GM12878 (cell line): ENCODE measurements around the gene ZSWIM6. TPM values are rescaled to one million over a fixed set of nuclear protein-coding genes. Genes with fewer than 3 reads are reported as not detected.

Experiments
- ATAC-seq: fragments of 200-7000 bp; cut with Tn5 transposase; 3 replicates; pipeline ENCODE4 v1.9.1; 2020; ENCODE audit warnings: mild to moderate bottlenecking, moderate library complexity
- BruUV-seq: library from RNA; stranded (reverse); fragments of 400-500 nt; replicated peaks from 2 replicates; lab custom pipeline; 2021; lab: Mats Ljungman, UMichigan
- CTCF ChIA-PET: fragments of 300-600 bp; sonication (Branson Sonifier 250); formaldehyde crosslinking; extraction: SDS; loops from one replicate; lab custom pipeline; 2021; ENCODE audit warnings: inconsistent platforms; lab: Yijun Ruan, JAX
- POLR2A ChIA-PET: fragments of 350-600 bp; formaldehyde crosslinking; extraction: SDS; loops from one replicate; lab custom pipeline; 2021; ENCODE audit warnings: inconsistent platforms; lab: Charles Lee
- RAD21 ChIA-PET: fragments of 300-600 bp; sonication (Branson Sonifier 250); formaldehyde crosslinking; loops from one replicate; lab custom pipeline; 2023; ENCODE audit warnings: antibody characterized with exemption; ENCODE audit not compliant: unreplicated experiment; lab: Charles Lee
- SMC1A ChIA-PET: fragments of 300-600 bp; sonication (Branson Sonifier 250); formaldehyde crosslinking; loops from one replicate; lab custom pipeline; 2023; ENCODE audit not compliant: unreplicated experiment, uncharacterized antibody; lab: Charles Lee
- DNase-seq: peaks from one replicate; pipeline ENCODE4 v3.0.0-alpha.2; 2011; ENCODE audit warnings: low read depth, low spot score
- FAIRE-seq: peaks from 3 replicates; lab custom pipeline; 2011; peaks lifted over from hg19 to GRCh38; lab: Jason Lieb, UNC
- H2AFZ ChIP-seq: 2 replicates; pipeline ENCODE4 v1.6.0; 2011; ENCODE audit warnings: low read depth, low read length, control low read depth; ENCODE audit not compliant: control insufficient read depth
- H3K27ac ChIP-seq: 2 replicates; pipeline ENCODE4 v1.5.1; 2011; ENCODE audit warnings: control low read depth; ENCODE audit not compliant: control insufficient read depth, insufficient read depth
- H3K27me3 ChIP-seq, 2 experiments: replicated peaks in 1 of 2; 2 replicates each; pipeline versions ENCODE4 v1.6.0 to v1.6.1; 2011; ENCODE audit warnings: low read length in 1 of 2; ENCODE audit not compliant: control insufficient read depth in 2 of 2, insufficient read depth in 2 of 2
- H3K36me3 ChIP-seq, 2 experiments: 2 replicates each; pipeline ENCODE4 v1.5.1; 2011; ENCODE audit warnings: low read length in 1 of 2; ENCODE audit not compliant: control insufficient read depth in 2 of 2, insufficient read depth in 2 of 2
- H3K4me1 ChIP-seq: 2 replicates; pipeline ENCODE4 v1.6.1; 2011; ENCODE audit warnings: mild to moderate bottlenecking, low read length, moderate library complexity, mixed read lengths; ENCODE audit not compliant: control insufficient read depth, insufficient read depth
- H3K4me2 ChIP-seq: 2 replicates; pipeline ENCODE4 v1.6.0; 2011; ENCODE audit warnings: control low read depth; ENCODE audit not compliant: control insufficient read depth, insufficient read depth
- H3K4me3 ChIP-seq: fragments of 200-600 bp; sonication (generic); 2 replicates; pipeline ENCODE4 v1.5.1; 2016
- H3K79me2 ChIP-seq: 2 replicates; pipeline ENCODE4 v1.6.0; 2011; ENCODE audit warnings: low read length; ENCODE audit not compliant: control insufficient read depth, insufficient read depth
- H3K9ac ChIP-seq: 2 replicates; pipeline ENCODE4 v1.8.0; 2011; ENCODE audit warnings: low read length, control low read depth, mixed read lengths; ENCODE audit not compliant: control insufficient read depth, insufficient read depth
- H3K9me3 ChIP-seq: replicated peaks from 3 replicates; pipeline ENCODE4 v1.5.1; 2011; ENCODE audit warnings: mild to moderate bottlenecking, low read length; ENCODE audit not compliant: control insufficient read depth, insufficient read depth
- H4K20me1 ChIP-seq: 2 replicates; pipeline ENCODE4 v1.6.0; 2011; ENCODE audit not compliant: control insufficient read depth, insufficient read depth
- CEBPB ChIP-seq, 2 experiments: fragments of 150-350 bp in 1 of 2; IDR thresholded peaks; 2 replicates each; pipeline ENCODE4 v1.6.1; 2012 to 2014; ENCODE audit warnings: low read depth in 2 of 2, low read length in 2 of 2, borderline replicate concordance in 1 of 2, inconsistent platforms in 1 of 2
- CREB1 ChIP-seq: IDR thresholded peaks from 2 replicates; pipeline ENCODE4 v1.6.1; 2012; ENCODE audit warnings: low read depth, mild to moderate bottlenecking, inconsistent platforms
- WGBS: methylation state at CpG from one replicate; pipeline ENCODE4 v1.1.6; 2016; ENCODE audit warnings: low lambda C conversion rate; ENCODE audit not compliant: insufficient replicate concordance, insufficient coverage; ENCODE audit errors: missing lambda C conversion rate; 5-methylcytosine and 5-hydroxymethylcytosine counted together
- in situ Hi-C: fragments of 300-500 bp; cut with MboI; formaldehyde crosslinking; loops from 9 replicates; pipeline ENCODE4 v1.14.3; 2018; ENCODE audit warnings: mixed read lengths
- intact Hi-C: fragments of 100-400 bp; cut with micrococcal nuclease; formaldehyde crosslinking; loops from one replicate; pipeline ENCODE4 v1.14.2; 2022; ENCODE audit not compliant: unreplicated experiment
- polyA plus RNA-seq, 11 experiments: library from polyadenylated mRNA; depleted of rRNA in 4 of 11; unstranded in 6 of 11; stranded (reverse) in 5 of 11; fragments of >200 nt; fragmentation: Nextera tagmentation in 4 of 11; fragmentation: Illumina TruSeq in 1 of 11; extraction: Ambion mirVana in 4 of 11; extraction: Trizol in 1 of 11; gene quantifications; 1 replicate in 1 of 11; 2 replicates in 10 of 11; pipeline versions ENCODE4 v1.2.1 to v1.2.3, GENCODE V29; 2011 to 2016; ENCODE audit warnings: inconsistent platforms in 2 of 11, missing spikeins in 2 of 11, low read depth in 1 of 11
- total RNA-seq, 4 experiments: library from RNA; depleted of rRNA in 3 of 4; stranded (reverse); fragments of >200 nt in 3 of 4; fragmentation: Illumina TruSeq in 1 of 4; extraction: Trizol in 1 of 4; gene quantifications; 2 replicates each; pipeline versions ENCODE4 v1.2.1 to v1.2.3, GENCODE V29; 2013 to 2021
- TF ChIP-seq, protein P1 (sequence below): fragments of 450-650 bp; formaldehyde crosslinking; IDR thresholded peaks from 2 replicates; pipeline ENCODE4 v1.5.0; 2022; ENCODE audit warnings: mild to moderate bottlenecking, missing genetic modification characterization
- TF ChIP-seq, protein P2 (sequence below): fragments of 450-650 bp; IDR thresholded peaks from 2 replicates; pipeline ENCODE4 v1.6.1; 2016; ENCODE audit warnings: mild to moderate bottlenecking, moderate library complexity, borderline replicate concordance
- TF ChIP-seq, protein P3 (sequence below): fragments of 150-350 bp; IDR thresholded peaks from 2 replicates; pipeline ENCODE4 v1.6.1; 2016; ENCODE audit warnings: low read depth, low read length

The ZSWIM6 gene
- total and polyA plus RNA-seq, 10 of the 15 experiments (the other 5 are each of a cell fraction or from before 2014, with no cell fraction given): 0.53 to 6.2 (median 3.4) TPM

DNA sequence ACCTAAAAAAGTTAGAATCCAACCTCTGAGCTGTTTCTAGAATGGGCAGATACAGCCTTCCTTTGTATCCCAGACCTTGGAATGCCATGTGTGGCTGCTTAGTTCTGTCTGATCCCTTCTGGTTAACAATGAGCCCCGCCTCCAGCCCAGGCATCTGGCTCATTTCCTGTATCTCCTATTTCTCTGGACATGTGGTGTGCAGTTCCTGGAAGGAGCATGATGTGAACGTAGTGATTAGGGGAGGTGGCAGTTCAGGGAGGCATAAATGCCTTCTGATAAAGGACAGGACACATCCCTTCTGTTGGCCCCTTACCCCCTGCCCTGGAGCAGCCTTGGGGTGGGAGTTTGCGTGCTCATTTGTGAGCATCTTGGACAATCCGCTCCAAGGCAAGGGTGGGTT lies 243.0 kb downstream of the ZSWIM6 start:
- no peaks in the 10 kb centered on the region for H3K4me1 ChIP-seq
- H3K27ac ChIP-seq: no peak overlapping the region
- in situ Hi-C loops (no loop called here), intact Hi-C loops (no loop called here)
- ChIA-PET RAD21 (no interaction called here), POLR2A (no interaction called here), CTCF (no interaction called here), SMC1A (no interaction called here)
- H3K36me3 ChIP-seq: no peaks in the 10 kb centered on the region
- H3K27me3 ChIP-seq: no peaks in the 10 kb centered on the region
- no peak overlapping the region for H3K4me3 ChIP-seq
- WGBS: 27% methylated on average over 4 of the region's 4 CpGs
- TF ChIP-seq, protein P1, sequence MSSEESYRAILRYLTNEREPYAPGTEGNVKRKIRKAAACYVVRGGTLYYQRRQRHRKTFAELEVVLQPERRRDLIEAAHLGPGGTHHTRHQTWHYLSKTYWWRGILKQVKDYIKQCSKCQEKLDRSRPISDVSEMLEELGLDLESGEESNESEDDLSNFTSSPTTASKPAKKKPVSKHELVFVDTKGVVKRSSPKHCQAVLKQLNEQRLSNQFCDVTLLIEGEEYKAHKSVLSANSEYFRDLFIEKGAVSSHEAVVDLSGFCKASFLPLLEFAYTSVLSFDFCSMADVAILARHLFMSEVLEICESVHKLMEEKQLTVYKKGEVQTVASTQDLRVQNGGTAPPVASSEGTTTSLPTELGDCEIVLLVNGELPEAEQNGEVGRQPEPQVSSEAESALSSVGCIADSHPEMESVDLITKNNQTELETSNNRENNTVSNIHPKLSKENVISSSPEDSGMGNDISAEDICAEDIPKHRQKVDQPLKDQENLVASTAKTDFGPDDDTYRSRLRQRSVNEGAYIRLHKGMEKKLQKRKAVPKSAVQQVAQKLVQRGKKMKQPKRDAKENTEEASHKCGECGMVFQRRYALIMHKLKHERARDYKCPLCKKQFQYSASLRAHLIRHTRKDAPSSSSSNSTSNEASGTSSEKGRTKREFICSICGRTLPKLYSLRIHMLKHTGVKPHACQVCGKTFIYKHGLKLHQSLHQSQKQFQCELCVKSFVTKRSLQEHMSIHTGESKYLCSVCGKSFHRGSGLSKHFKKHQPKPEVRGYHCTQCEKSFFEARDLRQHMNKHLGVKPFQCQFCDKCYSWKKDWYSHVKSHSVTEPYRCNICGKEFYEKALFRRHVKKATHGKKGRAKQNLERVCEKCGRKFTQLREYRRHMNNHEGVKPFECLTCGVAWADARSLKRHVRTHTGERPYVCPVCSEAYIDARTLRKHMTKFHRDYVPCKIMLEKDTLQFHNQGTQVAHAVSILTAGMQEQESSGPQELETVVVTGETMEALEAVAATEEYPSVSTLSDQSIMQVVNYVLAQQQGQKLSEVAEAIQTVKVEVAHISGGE (CRISPR knock-in tag): no peak
- DNase-seq (no peak), ATAC-seq (no peak), FAIRE-seq (no peak)
- H3K9me3 ChIP-seq: no peaks in the 10 kb centered on the region
- H4K20me1 ChIP-seq: no peaks in the 10 kb centered on the region
- no peak overlapping the region for H2AFZ ChIP-seq
- BruUV-seq: no TSS peak
- H3K79me2 ChIP-seq: no peaks in the 10 kb centered on the region
- no peak overlapping the region for H3K4me2 ChIP-seq
- no peak overlapping the region for H3K9ac ChIP-seq

DNA sequence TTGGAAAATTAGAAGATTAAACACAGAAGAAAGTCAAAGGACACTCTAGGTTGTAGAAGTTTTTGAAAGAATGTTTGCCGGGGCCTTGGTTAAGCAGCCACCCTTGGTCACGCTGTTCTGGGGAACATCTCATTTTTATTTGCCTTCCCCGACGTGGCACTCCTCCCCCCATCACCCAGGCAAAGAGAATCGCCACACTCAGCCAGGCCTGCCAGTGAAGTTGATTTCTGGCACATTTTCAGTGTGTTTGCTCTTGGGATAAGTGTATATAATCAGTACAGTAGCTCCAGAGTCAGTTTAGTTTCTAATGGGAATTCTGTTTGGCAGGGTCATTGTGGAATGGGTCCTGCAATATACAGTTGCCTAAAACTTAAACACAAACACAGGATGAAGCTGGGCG lies 243.5 kb downstream of the ZSWIM6 start:
- H3K36me3 ChIP-seq: no peaks in the 10 kb centered on the region
- no peaks in the 10 kb centered on the region for H3K4me1 ChIP-seq
- H3K27me3 ChIP-seq: no peaks in the 10 kb centered on the region
- BruUV-seq: no TSS peak
- H3K9me3 ChIP-seq: no peaks in the 10 kb centered on the region
- ATAC-seq (no peak), FAIRE-seq (no peak), DNase-seq (no peak)
- H3K4me2 ChIP-seq: no peak overlapping the region
- ChIA-PET CTCF (no interaction called here), POLR2A (interaction anchor here (0.5 kb wide), 1 partner anchor 1801 kb away, joined by 4 read pairs; no protein-coding TSS in a partner anchor), SMC1A (no interaction called here), RAD21 (no interaction called here)
- H3K79me2 ChIP-seq: no peaks in the 10 kb centered on the region
- no peak overlapping the region for H2AFZ ChIP-seq
- WGBS: 30% methylated on average over 6 of the region's 6 CpGs
- no peak overlapping the region for H3K4me3 ChIP-seq
- no peak overlapping the region for H3K9ac ChIP-seq
- intact Hi-C loops: no loop called here
- in situ Hi-C loops: no loop called here
- H4K20me1 ChIP-seq: no peaks in the 10 kb centered on the region
- H3K27ac ChIP-seq: no peak overlapping the region
- TF ChIP-seq, protein P2, sequence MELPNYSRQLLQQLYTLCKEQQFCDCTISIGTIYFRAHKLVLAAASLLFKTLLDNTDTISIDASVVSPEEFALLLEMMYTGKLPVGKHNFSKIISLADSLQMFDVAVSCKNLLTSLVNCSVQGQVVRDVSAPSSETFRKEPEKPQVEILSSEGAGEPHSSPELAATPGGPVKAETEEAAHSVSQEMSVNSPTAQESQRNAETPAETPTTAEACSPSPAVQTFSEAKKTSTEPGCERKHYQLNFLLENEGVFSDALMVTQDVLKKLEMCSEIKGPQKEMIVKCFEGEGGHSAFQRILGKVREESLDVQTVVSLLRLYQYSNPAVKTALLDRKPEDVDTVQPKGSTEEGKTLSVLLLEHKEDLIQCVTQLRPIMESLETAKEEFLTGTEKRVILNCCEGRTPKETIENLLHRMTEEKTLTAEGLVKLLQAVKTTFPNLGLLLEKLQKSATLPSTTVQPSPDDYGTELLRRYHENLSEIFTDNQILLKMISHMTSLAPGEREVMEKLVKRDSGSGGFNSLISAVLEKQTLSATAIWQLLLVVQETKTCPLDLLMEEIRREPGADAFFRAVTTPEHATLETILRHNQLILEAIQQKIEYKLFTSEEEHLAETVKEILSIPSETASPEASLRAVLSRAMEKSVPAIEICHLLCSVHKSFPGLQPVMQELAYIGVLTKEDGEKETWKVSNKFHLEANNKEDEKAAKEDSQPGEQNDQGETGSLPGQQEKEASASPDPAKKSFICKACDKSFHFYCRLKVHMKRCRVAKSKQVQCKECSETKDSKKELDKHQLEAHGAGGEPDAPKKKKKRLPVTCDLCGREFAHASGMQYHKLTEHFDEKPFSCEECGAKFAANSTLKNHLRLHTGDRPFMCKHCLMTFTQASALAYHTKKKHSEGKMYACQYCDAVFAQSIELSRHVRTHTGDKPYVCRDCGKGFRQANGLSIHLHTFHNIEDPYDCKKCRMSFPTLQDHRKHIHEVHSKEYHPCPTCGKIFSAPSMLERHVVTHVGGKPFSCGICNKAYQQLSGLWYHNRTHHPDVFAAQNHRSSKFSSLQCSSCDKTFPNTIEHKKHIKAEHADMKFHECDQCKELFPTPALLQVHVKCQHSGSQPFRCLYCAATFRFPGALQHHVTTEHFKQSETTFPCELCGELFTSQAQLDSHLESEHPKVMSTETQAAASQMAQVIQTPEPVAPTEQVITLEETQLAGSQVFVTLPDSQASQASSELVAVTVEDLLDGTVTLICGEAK: no peak
- TF ChIP-seq CEBPB (IDR thresholded peaks at IDR 0.05; ENCODE audit: borderline replicate concordance in 1 of 2, low read depth in 2 of 2, low read length in 2 of 2) (no peak), CREB1 (no peak)
- TF ChIP-seq, protein P3, sequence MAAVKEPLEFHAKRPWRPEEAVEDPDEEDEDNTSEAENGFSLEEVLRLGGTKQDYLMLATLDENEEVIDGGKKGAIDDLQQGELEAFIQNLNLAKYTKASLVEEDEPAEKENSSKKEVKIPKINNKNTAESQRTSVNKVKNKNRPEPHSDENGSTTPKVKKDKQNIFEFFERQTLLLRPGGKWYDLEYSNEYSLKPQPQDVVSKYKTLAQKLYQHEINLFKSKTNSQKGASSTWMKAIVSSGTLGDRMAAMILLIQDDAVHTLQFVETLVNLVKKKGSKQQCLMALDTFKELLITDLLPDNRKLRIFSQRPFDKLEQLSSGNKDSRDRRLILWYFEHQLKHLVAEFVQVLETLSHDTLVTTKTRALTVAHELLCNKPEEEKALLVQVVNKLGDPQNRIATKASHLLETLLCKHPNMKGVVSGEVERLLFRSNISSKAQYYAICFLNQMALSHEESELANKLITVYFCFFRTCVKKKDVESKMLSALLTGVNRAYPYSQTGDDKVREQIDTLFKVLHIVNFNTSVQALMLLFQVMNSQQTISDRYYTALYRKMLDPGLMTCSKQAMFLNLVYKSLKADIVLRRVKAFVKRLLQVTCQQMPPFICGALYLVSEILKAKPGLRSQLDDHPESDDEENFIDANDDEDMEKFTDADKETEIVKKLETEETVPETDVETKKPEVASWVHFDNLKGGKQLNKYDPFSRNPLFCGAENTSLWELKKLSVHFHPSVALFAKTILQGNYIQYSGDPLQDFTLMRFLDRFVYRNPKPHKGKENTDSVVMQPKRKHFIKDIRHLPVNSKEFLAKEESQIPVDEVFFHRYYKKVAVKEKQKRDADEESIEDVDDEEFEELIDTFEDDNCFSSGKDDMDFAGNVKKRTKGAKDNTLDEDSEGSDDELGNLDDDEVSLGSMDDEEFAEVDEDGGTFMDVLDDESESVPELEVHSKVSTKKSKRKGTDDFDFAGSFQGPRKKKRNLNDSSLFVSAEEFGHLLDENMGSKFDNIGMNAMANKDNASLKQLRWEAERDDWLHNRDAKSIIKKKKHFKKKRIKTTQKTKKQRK: no peak
